Measurements from ENCODE around the gene TEX35.

The TEX35 gene

GRCh38 chr1:178506177-178506576, 6.7 kb upstream of the TEX35 start (continued):
- no peak for TF ChIP-seq ZNF664 (tag by site-specific recombination; IDR thresholded peaks at IDR 0.05)
- TF ChIP-seq YY2 (tag by site-specific recombination; IDR thresholded peaks at IDR 0.05) = no peak
- TF ChIP-seq ZNF133 (tag by site-specific recombination; IDR thresholded peaks at IDR 0.05) = no peak
- TF ChIP-seq MZF1 (tag by site-specific recombination; IDR thresholded peaks at IDR 0.05; ENCODE audit: borderline replicate concordance) = no peak
- TF ChIP-seq, protein P1, sequence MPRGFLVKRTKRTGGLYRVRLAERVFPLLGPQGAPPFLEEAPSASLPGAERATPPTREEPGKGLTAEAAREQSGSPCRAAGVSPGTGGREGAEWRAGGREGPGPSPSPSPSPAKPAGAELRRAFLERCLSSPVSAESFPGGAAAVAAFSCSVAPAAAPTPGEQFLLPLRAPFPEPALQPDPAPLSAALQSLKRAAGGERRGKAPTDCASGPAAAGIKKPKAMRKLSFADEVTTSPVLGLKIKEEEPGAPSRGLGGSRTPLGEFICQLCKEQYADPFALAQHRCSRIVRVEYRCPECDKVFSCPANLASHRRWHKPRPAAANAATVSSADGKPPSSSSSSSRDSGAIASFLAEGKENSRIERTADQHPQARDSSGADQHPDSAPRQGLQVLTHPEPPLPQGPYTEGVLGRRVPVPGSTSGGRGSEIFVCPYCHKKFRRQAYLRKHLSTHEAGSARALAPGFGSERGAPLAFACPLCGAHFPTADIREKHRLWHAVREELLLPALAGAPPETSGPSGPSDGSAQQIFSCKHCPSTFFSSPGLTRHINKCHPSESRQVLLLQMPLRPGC (tag by site-specific recombination; IDR thresholded peaks at IDR 0.05) = no peak
- no peak for TF ChIP-seq ZNF24 (tag by site-specific recombination; IDR thresholded peaks at IDR 0.05)
- TF ChIP-seq ZNF404 (tag by site-specific recombination; IDR thresholded peaks at IDR 0.05) = no peak
- no peak for TF ChIP-seq PBX3 (CRISPR knock-in tag; IDR thresholded peaks at IDR 0.05)
- TF ChIP-seq BCL11B (tag by site-specific recombination; IDR thresholded peaks at IDR 0.05; ENCODE audit: low read depth) = no peak
- TF ChIP-seq ZNF155 (tag by site-specific recombination; IDR thresholded peaks at IDR 0.05) = no peak

DNA sequence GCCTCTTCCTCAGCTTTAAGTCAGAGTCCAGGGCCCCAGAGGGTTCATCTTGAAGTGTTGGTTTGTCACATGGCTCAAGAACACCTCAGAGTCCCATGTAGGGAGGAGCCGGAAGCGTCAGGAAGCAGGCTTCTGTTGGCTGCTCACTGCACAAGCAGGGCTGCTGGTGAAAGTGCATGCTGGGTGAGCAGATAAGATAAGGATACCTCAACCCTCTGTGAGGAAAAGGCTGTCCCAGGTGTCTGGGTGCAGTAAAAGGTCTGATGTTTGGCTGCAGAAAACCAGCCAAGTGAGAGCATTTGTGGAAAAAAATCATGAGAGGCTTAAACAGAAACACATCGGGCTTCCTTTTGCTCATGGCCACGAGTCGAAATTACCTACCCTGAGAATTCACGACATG, 6.2 kb upstream of the TEX35 start:
- Histone ChIP-seq H3K9me3 (ENCODE audit: control insufficient read depth, insufficient read depth, low read depth, low read length) (no peaks in the 10 kb centered on the region), H3K27ac (ENCODE audit: extremely low read depth, low read depth, low read length) (no peak overlapping the region), H3K4me3 (ENCODE audit: low read depth, low read length) (no peak overlapping the region), H3K4me1 (ENCODE audit: control insufficient read depth, insufficient read depth, low read length) (no peaks in the 10 kb centered on the region), H3K36me3 (ENCODE audit: control insufficient read depth in 2 of 2, insufficient read depth in 1 of 2, low read length in 2 of 2) (no peaks in the 10 kb centered on the region)
- TF ChIP-seq ZNF585B (tag by site-specific recombination; IDR thresholded peaks at IDR 0.05) (no peak), ZEB2 (tag by site-specific recombination; IDR thresholded peaks at IDR 0.05) (no peak), ZNF26 (tag by site-specific recombination; IDR thresholded peaks at IDR 0.05) (no peak)
- TF ChIP-seq, protein P2, sequence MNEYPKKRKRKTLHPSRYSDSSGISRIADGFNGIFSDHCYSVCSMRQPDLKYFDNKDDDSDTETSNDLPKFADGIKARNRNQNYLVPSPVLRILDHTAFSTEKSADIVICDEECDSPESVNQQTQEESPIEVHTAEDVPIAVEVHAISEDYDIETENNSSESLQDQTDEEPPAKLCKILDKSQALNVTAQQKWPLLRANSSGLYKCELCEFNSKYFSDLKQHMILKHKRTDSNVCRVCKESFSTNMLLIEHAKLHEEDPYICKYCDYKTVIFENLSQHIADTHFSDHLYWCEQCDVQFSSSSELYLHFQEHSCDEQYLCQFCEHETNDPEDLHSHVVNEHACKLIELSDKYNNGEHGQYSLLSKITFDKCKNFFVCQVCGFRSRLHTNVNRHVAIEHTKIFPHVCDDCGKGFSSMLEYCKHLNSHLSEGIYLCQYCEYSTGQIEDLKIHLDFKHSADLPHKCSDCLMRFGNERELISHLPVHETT (tag by site-specific recombination; IDR thresholded peaks at IDR 0.05) = no peak
- ChIA-PET CTCF (interaction anchor here (1.0 to 1.5 kb wide), 2 partner anchors 8 to 25 kb away, joined by 3 to 6 read pairs; no protein-coding TSS in a partner anchor), POLR2A (no interaction called here)

- POLR2A ChIA-PET = no interaction called here
- H3K4me1 ChIP-seq (ENCODE audit: control insufficient read depth, insufficient read depth, low read length) = no peaks in the 10 kb centered on the region
- H3K9me3 ChIP-seq (ENCODE audit: control insufficient read depth, insufficient read depth, low read depth, low read length) = no peaks in the 10 kb centered on the region
- H3K36me3 ChIP-seq (ENCODE audit: control insufficient read depth in 2 of 2, insufficient read depth in 1 of 2, low read length in 2 of 2) = no peaks in the 10 kb centered on the region
- H3K27ac ChIP-seq (ENCODE audit: extremely low read depth, low read depth, low read length) = no peak overlapping the region
- H3K4me3 ChIP-seq (ENCODE audit: low read depth, low read length) = no peak overlapping the region
- CTCF ChIA-PET = interaction anchor here (6.2 kb wide), 1 partner anchor 8 kb away, joined by 52 read pairs; no protein-coding TSS in a partner anchor
- TF ChIP-seq PRDM10 (tag by site-specific recombination; IDR thresholded peaks at IDR 0.05) (no peak), HOXC10 (CRISPR knock-in tag; IDR thresholded peaks at IDR 0.05) (no peak), ZNF843 (tag by site-specific recombination; IDR thresholded peaks at IDR 0.05) (no peak), ZNF311 (tag by site-specific recombination; IDR thresholded peaks at IDR 0.05; ENCODE audit: borderline replicate concordance) (no peak), PRDM1 (tag by site-specific recombination; IDR thresholded peaks at IDR 0.05) (no peak)
Measured at GRCh38 chr1:178509414-178510007, 3.4 kb upstream of the TEX35 start.

Measured in HEK293 (cell line).